K562 (cell line): ENCODE measurements around the gene EMX2. TPM values are rescaled to one million over a fixed set of nuclear protein-coding genes. Genes with fewer than 3 reads are reported as not detected.

ENCODE experiments used
- ATAC-seq: fragments of 200-7000 bp; cut with Tn5 transposase; 3 replicates; pipeline ENCODE4 v1.9.1; 2020; ENCODE audit warnings: moderate library complexity
- BruUV-seq: library from RNA; stranded (reverse); fragments of 400-500 nt; replicated peaks from 2 replicates; lab custom pipeline; 2021; lab: Mats Ljungman, UMichigan
- CTCF ChIA-PET: fragments of 300-600 bp; formaldehyde crosslinking; extraction: SDS; loops from one replicate; lab custom pipeline; 2021; ENCODE audit warnings: low intra/inter-chr PET ratio; lab: Yijun Ruan, JAX
- POLR2A ChIA-PET: fragments of 300-600, 350-650 bp; sonication (Branson Sonifier 250); formaldehyde crosslinking; extraction: SDS; loops from one replicate; lab custom pipeline; 2021; ENCODE audit warnings: antibody characterized with exemption, inconsistent platforms; lab: Yijun Ruan, JAX
- DNase-seq, 4 experiments: peaks; one replicate each; pipeline versions ENCODE4 v3.0.0 to v3.0.0-alpha.2; 2011 to 2018; ENCODE audit warnings: low spot score in 3 of 4, mixed read lengths in 3 of 4; ENCODE audit errors: extremely low read depth in 1 of 4
- FAIRE-seq: peaks from 2 replicates; lab custom pipeline; 2011; peaks lifted over from hg19 to GRCh38; lab: Jason Lieb, UNC
- H2AFZ ChIP-seq: 2 replicates; pipeline ENCODE4 v1.6.0; 2011; ENCODE audit warnings: low read depth, low read length, control low read depth, inconsistent platforms
- H3K27ac ChIP-seq: fragments of 200-600 bp; 3 replicates; pipeline ENCODE4 v1.8.0; 2011; ENCODE audit warnings: low read depth, mild to moderate bottlenecking, control low read depth, inconsistent platforms, low read length, moderate library complexity, mixed read lengths; ENCODE audit errors: extremely low read depth
- H3K27me3 ChIP-seq, 2 experiments: fragments of 300-600 bp in 1 of 2; 2 replicates in 1 of 2; 3 replicates in 1 of 2; pipeline versions ENCODE4 v1.6.0 to v1.8.0; 2011; ENCODE audit warnings: inconsistent platforms in 2 of 2, low read length in 2 of 2, mild to moderate bottlenecking in 1 of 2, mixed read lengths in 1 of 2, moderate library complexity in 1 of 2; ENCODE audit not compliant: control insufficient read depth in 2 of 2, insufficient read depth in 2 of 2
- H3K36me3 ChIP-seq: fragments of 300-600 bp; 3 replicates; pipeline ENCODE4 v1.8.0; 2011; ENCODE audit warnings: mild to moderate bottlenecking, low read length, inconsistent platforms; ENCODE audit not compliant: control insufficient read depth, insufficient read depth
- H3K4me1 ChIP-seq, 2 experiments: fragments of 200-600 bp in 1 of 2; replicated peaks in 1 of 2; 2 replicates in 1 of 2; 3 replicates in 1 of 2; pipeline versions ENCODE4 v1.5.1 to v1.8.0; 2011; ENCODE audit warnings: inconsistent platforms in 2 of 2, low read length in 2 of 2, mild to moderate bottlenecking in 1 of 2, mixed read lengths in 1 of 2, moderate library complexity in 1 of 2; ENCODE audit not compliant: control insufficient read depth in 2 of 2, insufficient read depth in 2 of 2
- H3K4me2 ChIP-seq: 2 replicates; pipeline ENCODE4 v1.6.1; 2011; ENCODE audit warnings: low read length, control low read depth, inconsistent platforms, mixed read lengths; ENCODE audit not compliant: insufficient read depth
- H3K4me3 ChIP-seq: fragments of 200-600 bp; sonication (generic), shearing (Covaris generic); 2 replicates; pipeline ENCODE4 v1.5.1; 2016; ENCODE audit warnings: control low read depth, inconsistent platforms
- H3K79me2 ChIP-seq: fragments of 200-600 bp; 3 replicates; pipeline ENCODE4 v1.8.0; 2011; ENCODE audit warnings: low read length, inconsistent platforms; ENCODE audit not compliant: control insufficient read depth, insufficient read depth
- H3K9ac ChIP-seq, 2 experiments: 2 replicates each; pipeline versions ENCODE4 v1.6.0 to v1.6.1; 2011; ENCODE audit warnings: low read depth in 2 of 2, low read length in 2 of 2, control low read depth in 1 of 2, inconsistent platforms in 1 of 2, mild to moderate bottlenecking in 1 of 2, mixed read lengths in 1 of 2; ENCODE audit not compliant: insufficient read depth in 1 of 2
- H3K9me1 ChIP-seq: one replicate; pipeline ENCODE4 v1.6.0; 2011; ENCODE audit warnings: inconsistent platforms, mild to moderate bottlenecking, low read length, moderate library complexity; ENCODE audit not compliant: control insufficient read depth, insufficient read depth
- H3K9me3 ChIP-seq: replicated peaks from 2 replicates; pipeline ENCODE4 v1.5.1; 2011; ENCODE audit warnings: low read depth, low read length, inconsistent platforms; ENCODE audit not compliant: control insufficient read depth, insufficient read depth
- H4K20me1 ChIP-seq: replicated peaks from 2 replicates; pipeline ENCODE4 v1.6.1; 2011; ENCODE audit warnings: low read length, inconsistent platforms, mixed read lengths; ENCODE audit not compliant: control insufficient read depth, insufficient read depth
- CBX8 ChIP-seq: fragments of 200-600 bp; sonication (generic); IDR thresholded peaks from 2 replicates; pipeline ENCODE4 v1.6.1; 2012; ENCODE audit warnings: borderline replicate concordance, mixed run types, low read depth, mild to moderate bottlenecking, moderate library complexity, mixed read lengths, low read length, control low read depth, inconsistent platforms; ENCODE audit not compliant: poor library complexity, severe bottlenecking; ENCODE audit errors: extremely low read depth
- DNMT1 ChIP-seq: fragments of 450-650 bp; IDR thresholded peaks from 2 replicates; pipeline ENCODE4 v1.6.1; 2016; ENCODE audit warnings: antibody characterized with exemption, mild to moderate bottlenecking
- JUN ChIP-seq, 2 experiments: sonication (generic) in 1 of 2; formaldehyde crosslinking in 1 of 2; IDR thresholded peaks; 2 replicates each; pipeline versions ENCODE4 v1.6.1 to v1.8.0; 2012 to 2022; ENCODE audit warnings: borderline replicate concordance in 2 of 2, mild to moderate bottlenecking in 2 of 2, improper control_type of control experiment in 1 of 2, low read depth in 1 of 2, low read length in 1 of 2, missing genetic modification reagents in 1 of 2
- MGA ChIP-seq: fragments of 450-650 bp; IDR thresholded peaks from 2 replicates; pipeline ENCODE4 v1.6.1; 2016; ENCODE audit warnings: mild to moderate bottlenecking, moderate library complexity
- NEUROD1 ChIP-seq: fragments of 150-350 bp; IDR thresholded peaks from 2 replicates; pipeline ENCODE4 v1.6.1; 2014; ENCODE audit warnings: borderline replicate concordance, low read length, low read depth; ENCODE audit not compliant: partially characterized antibody
- NRF1 ChIP-seq, 2 experiments: fragments of 450-650 bp; IDR thresholded peaks in 1 of 2; conservative IDR thresholded peaks in 1 of 2; 2 replicates each; pipeline ENCODE4 v1.6.1; 2014; ENCODE audit warnings: mild to moderate bottlenecking in 2 of 2
- PHB ChIP-seq: fragments of 250-450 bp; sonication (Bioruptor Pico); IDR thresholded peaks from 2 replicates; pipeline ENCODE4 v1.5.0; 2021
- ZFP30 ChIP-seq: fragments of 250-450 bp; sonication (Bioruptor Pico); IDR thresholded peaks from 2 replicates; pipeline ENCODE4 v1.8.0; 2022; ENCODE audit warnings: moderate library complexity, mild to moderate bottlenecking, inconsistent platforms, borderline replicate concordance
- ZKSCAN3 ChIP-seq: fragments of 250-450 bp; sonication (Bioruptor Pico); IDR thresholded peaks from 2 replicates; pipeline ENCODE4 v1.4.0; 2020
- ZNF217 ChIP-seq: sonication (generic); formaldehyde crosslinking; IDR thresholded peaks from 2 replicates; pipeline ENCODE4 v1.8.0; 2022; ENCODE audit warnings: mild to moderate bottlenecking, missing genetic modification reagents
- ZNF274 ChIP-seq: IDR thresholded peaks from 2 replicates; pipeline ENCODE4 v1.6.1; 2011; ENCODE audit warnings: low read depth, mild to moderate bottlenecking, low read length, moderate library complexity, borderline replicate concordance
- ZNF3 ChIP-seq: fragments of 250-450 bp; sonication (Bioruptor Pico); IDR thresholded peaks from 2 replicates; pipeline ENCODE4 v1.5.0; 2021; ENCODE audit warnings: mild to moderate bottlenecking, moderate library complexity
- WGBS: fragments of 100-300 bp; shearing (Covaris generic); methylation state at CpG from one replicate; pipeline ENCODE4 v1.1.6; 2016; ENCODE audit warnings: low coverage, mixed read lengths; ENCODE audit not compliant: insufficient coverage; ENCODE audit errors: missing lambda C conversion rate; 5-methylcytosine and 5-hydroxymethylcytosine counted together
- in situ Hi-C: fragments of 300-500 bp; cut with MboI; formaldehyde crosslinking; loops from 4 replicates; pipeline ENCODE4 v1.15.0; 2018; ENCODE audit warnings: inconsistent platforms, mixed read lengths
- intact Hi-C: fragments of 100-400 bp; cut with micrococcal nuclease; formaldehyde crosslinking; loops from 2 replicates; pipeline ENCODE4 v1.14.2; 2022
- polyA plus RNA-seq, 8 experiments: library from polyadenylated mRNA; depleted of rRNA in 4 of 8; stranded (reverse) in 5 of 8; unstranded in 3 of 8; fragments of >200 nt; fragmentation: Nextera tagmentation in 2 of 8; fragmentation: Illumina TruSeq in 1 of 8; extraction: Ambion mirVana in 2 of 8; extraction: Trizol in 1 of 8; gene quantifications; 2 replicates each; pipeline versions ENCODE4 v1.2.1 to v1.2.3, GENCODE V29; 2011 to 2014; ENCODE audit warnings: inconsistent platforms in 1 of 8, missing spikeins in 1 of 8
- total RNA-seq, 7 experiments: library from RNA; depleted of rRNA in 6 of 7; stranded (reverse); fragments of >200 nt in 6 of 7; fragmentation: Illumina TruSeq in 2 of 7; extraction: Trizol in 2 of 7; gene quantifications; 2 replicates each; pipeline versions ENCODE4 v1.2.1 to v1.2.3, GENCODE V29; 2011 to 2021; ENCODE audit warnings: low replicate concordance in 1 of 7

Gene EMX2
- total and polyA plus RNA-seq, 9 of the 15 experiments (the other 6 are each of a cell fraction or from before 2014, with no cell fraction given), result not detected

- Histone ChIP-seq H4K20me1 (no peaks in the 10 kb centered on the region), H3K36me3 (no peaks in the 10 kb centered on the region), H3K9me1 (no peaks in the 10 kb centered on the region), H3K9ac (no peak overlapping the region), H2AFZ (no peak overlapping the region), H3K9me3 (no peaks in the 10 kb centered on the region), H3K27ac (no peak overlapping the region), H3K79me2 (no peaks in the 10 kb centered on the region), H3K27me3 (peaks cover 2 to 32% of the 10 kb centered on the region in 2 experiments; a peak in 4 of 5 replicates), H3K4me1 (no peaks in the 10 kb centered on the region), H3K4me3 (no peak overlapping the region), H3K4me2 (no peak overlapping the region)
- in situ Hi-C loops (no loop called here), intact Hi-C loops (no loop called here)
- BruUV-seq, result no TSS peak
- POLR2A ChIA-PET, result interaction anchor here (0.6 kb wide), 1 partner anchor 421 kb away, joined by 4 read pairs; no protein-coding TSS in a partner anchor
- 0% methylated on average over 5 of the region's 6 CpGs for WGBS
- DNase-seq (no peak), FAIRE-seq (no peak), ATAC-seq (no peak)
- CTCF ChIA-PET, result no interaction called here
- TF ChIP-seq ZFP30 (CRISPR knock-in tag) (no peak), NEUROD1 (no peak), ZKSCAN3 (CRISPR knock-in tag) (no peak), PHB (CRISPR knock-in tag) (no peak), CBX8 (no peak), MGA (no peak), DNMT1 (no peak), ZNF3 (CRISPR knock-in tag) (no peak), JUN (IDR thresholded peaks at IDR 0.05; ENCODE audit: borderline replicate concordance, low read depth, low read length) (no peak), JUN (CRISPR knock-in tag; IDR thresholded peaks at IDR 0.05; ENCODE audit: borderline replicate concordance) (no peak), NRF1 (conservative IDR thresholded peaks at IDR 0.05 in 1 of 2, IDR thresholded peaks at IDR 0.05 in 1 of 2) (no peak), ZNF217 (CRISPR knock-in tag) (no peak), ZNF274 (no peak)
Measured at GRCh38 chr10:117516681-117517080, 25.9 kb upstream of the EMX2 start.
